GM23338 (cell line): ENCODE measurements around the gene LDB3. TPM values are rescaled to one million over a fixed set of nuclear protein-coding genes. Genes with fewer than 3 reads are reported as not detected.

Experiments used
- ATAC-seq: fragments of 200-7000 bp; cut with Tn5 transposase; 3 replicates; pipeline ENCODE4 v1.9.1; 2020
- DNase-seq: peaks from one replicate; pipeline ENCODE4 v3.0.0-alpha.2; 2015; ENCODE audit warnings: low spot score
- H2AFZ ChIP-seq: fragments of 200-600 bp; sonication (generic); 2 replicates; pipeline ENCODE4 v1.8.0; 2016; ENCODE audit warnings: antibody characterized with exemption, mild to moderate bottlenecking, moderate library complexity
- H3F3A ChIP-seq: fragments of 200-600 bp; sonication (generic); replicated peaks from 2 replicates; pipeline ENCODE4 v1.8.0; 2017; ENCODE audit warnings: antibody characterized with exemption, mixed run types, low read depth
- H3K27ac ChIP-seq: fragments of 200-600 bp; sonication (generic); 2 replicates; pipeline ENCODE4 v1.6.1; 2016; ENCODE audit warnings: low read depth
- H3K27me3 ChIP-seq: fragments of 200-600 bp; sonication (generic); 2 replicates; pipeline ENCODE4 v1.8.0; 2016; ENCODE audit warnings: mild to moderate bottlenecking, mixed run types, moderate library complexity; ENCODE audit not compliant: insufficient read depth
- H3K36me3 ChIP-seq: fragments of 200-600 bp; sonication (generic); 2 replicates; pipeline ENCODE4 v1.8.0; 2016; ENCODE audit warnings: mild to moderate bottlenecking; ENCODE audit not compliant: insufficient read depth
- H3K4me1 ChIP-seq: fragments of 200-600 bp; sonication (generic); 2 replicates; pipeline ENCODE4 v1.8.0; 2016; ENCODE audit warnings: mild to moderate bottlenecking, moderate library complexity; ENCODE audit not compliant: insufficient read depth
- H3K4me2 ChIP-seq: fragments of 200-600 bp; sonication (generic); 2 replicates; pipeline ENCODE4 v1.7.1; 2017; ENCODE audit warnings: mixed run types
- H3K4me3 ChIP-seq: fragments of 200-600 bp; sonication (generic); 2 replicates; pipeline ENCODE4 v1.6.1; 2016; ENCODE audit warnings: mixed run types
- H3K79me2 ChIP-seq: fragments of 200-600 bp; sonication (generic); replicated peaks from 2 replicates; pipeline ENCODE4 v1.8.0; 2017; ENCODE audit warnings: mild to moderate bottlenecking; ENCODE audit not compliant: insufficient read depth
- H3K9me2 ChIP-seq: fragments of 200-600 bp; sonication (generic); 2 replicates; pipeline ENCODE4 v1.8.0; 2017; ENCODE audit not compliant: insufficient read depth
- H4K20me1 ChIP-seq: fragments of 200-600 bp; sonication (generic); replicated peaks from 2 replicates; pipeline ENCODE4 v1.8.0; 2017; ENCODE audit warnings: mild to moderate bottlenecking; ENCODE audit not compliant: insufficient read depth
- H3K27ac Mint-ChIP-seq: 2 replicates; pipeline ENCODE4 v1.8.0; 2020; ENCODE audit warnings: inconsistent platforms, mild to moderate bottlenecking, moderate library complexity, mixed read lengths
- H3K27me3 Mint-ChIP-seq: 3 replicates; pipeline ENCODE4 v1.8.0; 2022; ENCODE audit warnings: low read depth, mild to moderate bottlenecking, moderate library complexity, mixed read lengths, inconsistent platforms; ENCODE audit not compliant: insufficient read depth, poor library complexity
- H3K36me3 Mint-ChIP-seq: 3 replicates; pipeline ENCODE4 v1.8.0; 2021; ENCODE audit warnings: low read depth, mild to moderate bottlenecking, inconsistent platforms, moderate library complexity, mixed read lengths
- H3K4me1 Mint-ChIP-seq: 3 replicates; pipeline ENCODE4 v1.8.0; 2020; ENCODE audit warnings: mild to moderate bottlenecking, inconsistent platforms, mixed read lengths
- H3K4me3 Mint-ChIP-seq: 3 replicates; pipeline ENCODE4 v1.8.0; 2021; ENCODE audit warnings: moderate library complexity, mild to moderate bottlenecking, inconsistent platforms, mixed read lengths
- H3K9me3 Mint-ChIP-seq: 3 replicates; pipeline ENCODE4 v1.8.0; 2020; ENCODE audit warnings: moderate library complexity, mild to moderate bottlenecking, inconsistent platforms, mixed read lengths
- CREB1 ChIP-seq: fragments of 250-450 bp; sonication (Bioruptor Pico); IDR thresholded peaks from 2 replicates; pipeline ENCODE4 v1.5.0; 2020; ENCODE audit warnings: low read depth, mild to moderate bottlenecking, moderate library complexity
- CTCF ChIP-seq, 2 experiments: fragments of 200-600 bp in 1 of 2; sonication (generic) in 1 of 2; conservative IDR thresholded peaks; 2 replicates each; pipeline versions ENCODE4 v1.5.1 to v1.6.1; 2016 to 2017; ENCODE audit warnings: antibody characterized with exemption in 2 of 2, low read depth in 2 of 2, mild to moderate bottlenecking in 2 of 2, moderate library complexity in 1 of 2
- ETS1 ChIP-seq: IDR thresholded peaks from 2 replicates; pipeline ENCODE4 v1.6.1; 2016; ENCODE audit warnings: antibody characterized with exemption
- EZH2 ChIP-seq: fragments of 200-600 bp; sonication (generic); IDR thresholded peaks from one replicate; pipeline ENCODE4 v1.8.0; 2017; ENCODE audit warnings: antibody characterized with exemption, mild to moderate bottlenecking, low read depth; ENCODE audit not compliant: unreplicated experiment
- EZH2phosphoT487 ChIP-seq: fragments of 200-600 bp; sonication (generic); IDR thresholded peaks from one replicate; pipeline ENCODE4 v1.8.1; 2018; ENCODE audit warnings: antibody characterized with exemption; ENCODE audit not compliant: unreplicated experiment
- JUNB ChIP-seq: IDR thresholded peaks from one replicate; pipeline ENCODE4 v1.6.1; 2016; ENCODE audit warnings: antibody characterized with exemption; ENCODE audit not compliant: unreplicated experiment
- NANOG ChIP-seq: IDR thresholded peaks from 2 replicates; pipeline ENCODE4 v1.6.1; 2016; ENCODE audit warnings: antibody characterized with exemption, borderline replicate concordance
- POLR2AphosphoS5 ChIP-seq: IDR thresholded peaks from 2 replicates; pipeline ENCODE4 v1.6.1; 2016; ENCODE audit warnings: antibody characterized with exemption, low read depth
- STAT1 ChIP-seq: IDR thresholded peaks from one replicate; pipeline ENCODE4 v1.6.1; 2016; ENCODE audit warnings: antibody characterized with exemption; ENCODE audit not compliant: unreplicated experiment
- ZNF114 ChIP-seq: fragments of 250-450 bp; sonication (Bioruptor Pico); IDR thresholded peaks from 2 replicates; pipeline ENCODE4 v1.5.0; 2020; ENCODE audit warnings: mild to moderate bottlenecking, moderate library complexity
- ZNF331 ChIP-seq: fragments of 250-450 bp; sonication (Bioruptor Pico); IDR thresholded peaks from 2 replicates; pipeline ENCODE4 v1.5.0; 2020; ENCODE audit warnings: low read depth, mild to moderate bottlenecking, moderate library complexity
- ZNF462 ChIP-seq: fragments of 250-450 bp; sonication (Bioruptor Pico); IDR thresholded peaks from 2 replicates; pipeline ENCODE4 v1.5.0; 2020; ENCODE audit warnings: mild to moderate bottlenecking, moderate library complexity
- polyA plus RNA-seq: library from polyadenylated mRNA; unstranded; fragments of >200 nt; fragmentation: Nextera tagmentation; extraction: Ambion mirVana; gene quantifications from 2 replicates; pipeline ENCODE4 v1.2.1, GENCODE V29; 2016
- total RNA-seq: library from RNA; depleted of rRNA; stranded (reverse); fragments of >200 nt; shearing (Covaris generic); gene quantifications from 2 replicates; pipeline ENCODE4 v1.2.3, GENCODE V29; 2014
- TF ChIP-seq, protein P1 (sequence below): IDR thresholded peaks from one replicate; pipeline ENCODE4 v1.6.1; 2018; ENCODE audit warnings: antibody characterized with exemption; ENCODE audit not compliant: unreplicated experiment

LDB3 gene
- total and polyA plus RNA-seq, 2 experiments from 2014 or later: 0.14 to 0.16 TPM

DNA sequence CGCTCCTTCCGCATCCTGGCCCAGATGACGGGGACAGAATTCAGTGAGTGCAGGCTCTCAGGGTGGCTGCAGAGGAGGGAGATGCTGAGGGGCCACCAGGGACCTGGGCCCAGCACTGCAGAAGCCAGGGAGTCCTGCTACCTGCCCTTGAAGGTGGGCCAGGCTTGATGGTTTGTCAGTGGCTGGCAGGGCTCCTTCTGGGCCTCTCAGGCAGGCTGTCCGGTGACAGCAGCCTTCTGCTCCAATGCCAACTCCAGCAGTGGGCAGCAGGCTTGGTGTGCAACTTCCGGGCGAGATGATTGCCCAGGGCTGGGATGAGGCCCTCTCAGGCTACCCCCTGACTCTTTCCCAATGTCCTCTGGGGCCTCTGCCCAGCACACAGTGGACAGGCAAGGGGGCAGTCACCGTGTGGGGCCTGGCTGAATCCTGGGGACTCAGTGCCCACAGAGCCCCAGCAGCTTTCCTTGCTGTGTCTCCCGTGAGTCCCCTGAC, 23.8 kb downstream of the LDB3 start:
- Histone ChIP-seq H2AFZ (no peak overlapping the region), H3K9me2 (no peaks in the 10 kb centered on the region), H3K4me3 (no peak overlapping the region), H3K36me3 (no peaks in the 10 kb centered on the region), H3K4me2 (no peak overlapping the region), H4K20me1 (no peaks in the 10 kb centered on the region), H3K79me2 (no peaks in the 10 kb centered on the region), H3K27ac (no peak overlapping the region), H3F3A (0 out of 2 replicates have a peak, but pooled peaks cover 3% of the 10 kb centered on the region), H3K4me1 (peaks cover 16% of the 10 kb centered on the region), H3K27me3 (no peaks in the 10 kb centered on the region)
- no peak for DNase-seq
- no peaks in the 10 kb centered on the region for H3K36me3 Mint-ChIP-seq
- no peak overlapping the region for H3K27ac Mint-ChIP-seq
- H3K4me1 Mint-ChIP-seq: peaks cover 45% of the 10 kb centered on the region
- H3K9me3 Mint-ChIP-seq: no peaks in the 10 kb centered on the region
- H3K4me3 Mint-ChIP-seq: no peak overlapping the region
- no peak for ATAC-seq
- no peak for TF ChIP-seq CTCF (conservative IDR thresholded peaks at IDR 0.05; ENCODE audit: low read depth in 2 of 2)
- TF ChIP-seq JUNB: no peak
- TF ChIP-seq POLR2AphosphoS5: no peak
- TF ChIP-seq ZNF462 (CRISPR knock-in tag): no peak
- TF ChIP-seq ZNF331 (CRISPR knock-in tag): no peak
- TF ChIP-seq EZH2: no peak
- no peak for TF ChIP-seq EZH2phosphoT487
- no peak for TF ChIP-seq ZNF114 (CRISPR knock-in tag)
- no peak for TF ChIP-seq STAT1
- TF ChIP-seq NANOG: no peak
- no peak for TF ChIP-seq CREB1
- TF ChIP-seq, protein P1, sequence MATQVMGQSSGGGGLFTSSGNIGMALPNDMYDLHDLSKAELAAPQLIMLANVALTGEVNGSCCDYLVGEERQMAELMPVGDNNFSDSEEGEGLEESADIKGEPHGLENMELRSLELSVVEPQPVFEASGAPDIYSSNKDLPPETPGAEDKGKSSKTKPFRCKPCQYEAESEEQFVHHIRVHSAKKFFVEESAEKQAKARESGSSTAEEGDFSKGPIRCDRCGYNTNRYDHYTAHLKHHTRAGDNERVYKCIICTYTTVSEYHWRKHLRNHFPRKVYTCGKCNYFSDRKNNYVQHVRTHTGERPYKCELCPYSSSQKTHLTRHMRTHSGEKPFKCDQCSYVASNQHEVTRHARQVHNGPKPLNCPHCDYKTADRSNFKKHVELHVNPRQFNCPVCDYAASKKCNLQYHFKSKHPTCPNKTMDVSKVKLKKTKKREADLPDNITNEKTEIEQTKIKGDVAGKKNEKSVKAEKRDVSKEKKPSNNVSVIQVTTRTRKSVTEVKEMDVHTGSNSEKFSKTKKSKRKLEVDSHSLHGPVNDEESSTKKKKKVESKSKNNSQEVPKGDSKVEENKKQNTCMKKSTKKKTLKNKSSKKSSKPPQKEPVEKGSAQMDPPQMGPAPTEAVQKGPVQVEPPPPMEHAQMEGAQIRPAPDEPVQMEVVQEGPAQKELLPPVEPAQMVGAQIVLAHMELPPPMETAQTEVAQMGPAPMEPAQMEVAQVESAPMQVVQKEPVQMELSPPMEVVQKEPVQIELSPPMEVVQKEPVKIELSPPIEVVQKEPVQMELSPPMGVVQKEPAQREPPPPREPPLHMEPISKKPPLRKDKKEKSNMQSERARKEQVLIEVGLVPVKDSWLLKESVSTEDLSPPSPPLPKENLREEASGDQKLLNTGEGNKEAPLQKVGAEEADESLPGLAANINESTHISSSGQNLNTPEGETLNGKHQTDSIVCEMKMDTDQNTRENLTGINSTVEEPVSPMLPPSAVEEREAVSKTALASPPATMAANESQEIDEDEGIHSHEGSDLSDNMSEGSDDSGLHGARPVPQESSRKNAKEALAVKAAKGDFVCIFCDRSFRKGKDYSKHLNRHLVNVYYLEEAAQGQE: no peak
- no peak for TF ChIP-seq ETS1
- H3K27me3 Mint-ChIP-seq: peaks cover 21% of the 10 kb centered on the region
